Thoracic aorta (tissue), 2 donors: ENCODE results near the gene PTPN21. TPM values are rescaled to one million over a fixed set of nuclear protein-coding genes. Genes with fewer than 3 reads are reported as not detected.

Experiments used
- ATAC-seq: fragments of 150-250 bp; one replicate; pipeline ENCODE4 v1.8.0; 2017; ENCODE audit warnings: low read depth; ENCODE audit not compliant: insufficient number of reproducible peaks, low FRiP score
- DNase-seq: peaks from one replicate; pipeline ENCODE4 v3.0.0-alpha.2; 2020; ENCODE audit warnings: low spot score
- H3K27ac ChIP-seq, 2 donors: fragments of 200-600 bp; sonication (generic); 1 replicate in 1 of 2; 2 replicates in 1 of 2; pipeline ENCODE4 v1.5.1; 2016; ENCODE audit warnings: mild to moderate bottlenecking in 2 of 2, moderate library complexity in 2 of 2
- H3K27me3 ChIP-seq: fragments of 200-600 bp; sonication (generic); replicated peaks from 2 replicates; pipeline ENCODE4 v1.6.0; 2016; ENCODE audit warnings: mild to moderate bottlenecking; ENCODE audit not compliant: insufficient read depth
- H3K36me3 ChIP-seq: fragments of 200-600 bp; sonication (generic); one replicate; pipeline ENCODE4 v1.5.1; 2016
- H3K4me1 ChIP-seq, 2 donors: fragments of 200-600 bp; sonication (generic); 1 replicate in 1 of 2; 2 replicates in 1 of 2; pipeline versions ENCODE4 v1.5.1 to v1.6.0; 2016; ENCODE audit warnings: low read depth in 2 of 2, mild to moderate bottlenecking in 1 of 2; ENCODE audit not compliant: control insufficient read depth in 1 of 2
- H3K4me3 ChIP-seq: fragments of 200-600 bp; sonication (generic); 2 replicates; pipeline ENCODE4 v1.5.1; 2016; ENCODE audit warnings: mild to moderate bottlenecking
- H3K9me3 ChIP-seq: fragments of 200-600 bp; sonication (generic); 2 replicates; pipeline ENCODE4 v1.5.1; 2016
- total RNA-seq, 2 donors: library from RNA; depleted of rRNA; stranded (reverse); fragments of >200 nt; gene quantifications; one replicate each; pipeline versions ENCODE4 v1.1.0 to v1.2.3, GENCODE V29; 2016
- TF ChIP-seq, protein P1 (sequence below): fragments of 200-600 bp; sonication (generic); IDR thresholded peaks from one replicate; pipeline ENCODE4 v1.5.1; 2019; ENCODE audit warnings: antibody characterized with exemption

Gene PTPN21
- total RNA-seq, 2 donors from 2014 or later = 32.5 to 38.6 TPM

GRCh38 chr14:88476214-88476774 is 78.5 kb downstream of the PTPN21 start:
- H3K9me3 ChIP-seq = no peaks in the 10 kb centered on the region
- DNase-seq (no peak), ATAC-seq (no peak)
- H3K4me3 ChIP-seq = no peak overlapping the region
- H3K36me3 ChIP-seq = peaks cover 48% of the 10 kb centered on the region
- TF ChIP-seq, protein P1, sequence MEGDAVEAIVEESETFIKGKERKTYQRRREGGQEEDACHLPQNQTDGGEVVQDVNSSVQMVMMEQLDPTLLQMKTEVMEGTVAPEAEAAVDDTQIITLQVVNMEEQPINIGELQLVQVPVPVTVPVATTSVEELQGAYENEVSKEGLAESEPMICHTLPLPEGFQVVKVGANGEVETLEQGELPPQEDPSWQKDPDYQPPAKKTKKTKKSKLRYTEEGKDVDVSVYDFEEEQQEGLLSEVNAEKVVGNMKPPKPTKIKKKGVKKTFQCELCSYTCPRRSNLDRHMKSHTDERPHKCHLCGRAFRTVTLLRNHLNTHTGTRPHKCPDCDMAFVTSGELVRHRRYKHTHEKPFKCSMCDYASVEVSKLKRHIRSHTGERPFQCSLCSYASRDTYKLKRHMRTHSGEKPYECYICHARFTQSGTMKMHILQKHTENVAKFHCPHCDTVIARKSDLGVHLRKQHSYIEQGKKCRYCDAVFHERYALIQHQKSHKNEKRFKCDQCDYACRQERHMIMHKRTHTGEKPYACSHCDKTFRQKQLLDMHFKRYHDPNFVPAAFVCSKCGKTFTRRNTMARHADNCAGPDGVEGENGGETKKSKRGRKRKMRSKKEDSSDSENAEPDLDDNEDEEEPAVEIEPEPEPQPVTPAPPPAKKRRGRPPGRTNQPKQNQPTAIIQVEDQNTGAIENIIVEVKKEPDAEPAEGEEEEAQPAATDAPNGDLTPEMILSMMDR = no peak
- no peaks in the 10 kb centered on the region for H3K27me3 ChIP-seq
- H3K27ac ChIP-seq = no peak overlapping the region
- no peaks in the 10 kb centered on the region for H3K4me1 ChIP-seq

DNA sequence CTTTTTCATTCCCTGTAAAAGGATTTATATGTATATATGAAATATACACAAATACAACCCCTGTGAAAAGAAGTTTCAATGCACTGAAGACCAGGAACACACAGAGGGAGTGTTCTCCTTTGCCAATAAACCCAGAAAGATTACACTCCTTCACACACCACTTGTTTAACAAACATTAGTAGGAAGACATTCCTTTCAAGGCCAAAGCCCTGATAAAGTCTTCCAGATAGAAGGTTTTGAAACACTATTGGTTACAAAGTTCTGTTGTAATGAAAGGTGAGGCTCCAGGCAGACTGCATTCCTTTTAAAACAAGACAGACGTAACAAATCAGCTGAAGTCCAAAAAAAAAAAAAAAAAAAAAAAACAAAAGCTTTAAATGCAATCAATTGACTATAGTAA is 81.0 kb downstream of the PTPN21 start:
- H3K4me1 ChIP-seq = peaks cover 0 to 1% of the 10 kb centered on the region in 2 donors
- H3K4me3 ChIP-seq = no peak overlapping the region
- no peaks in the 10 kb centered on the region for H3K27me3 ChIP-seq
- H3K36me3 ChIP-seq = peaks cover 41% of the 10 kb centered on the region
- TF ChIP-seq, protein P1 = no peak
- DNase-seq (no peak), ATAC-seq (no peak)
- H3K27ac ChIP-seq = no peak overlapping the region
- H3K9me3 ChIP-seq = no peaks in the 10 kb centered on the region

DNA sequence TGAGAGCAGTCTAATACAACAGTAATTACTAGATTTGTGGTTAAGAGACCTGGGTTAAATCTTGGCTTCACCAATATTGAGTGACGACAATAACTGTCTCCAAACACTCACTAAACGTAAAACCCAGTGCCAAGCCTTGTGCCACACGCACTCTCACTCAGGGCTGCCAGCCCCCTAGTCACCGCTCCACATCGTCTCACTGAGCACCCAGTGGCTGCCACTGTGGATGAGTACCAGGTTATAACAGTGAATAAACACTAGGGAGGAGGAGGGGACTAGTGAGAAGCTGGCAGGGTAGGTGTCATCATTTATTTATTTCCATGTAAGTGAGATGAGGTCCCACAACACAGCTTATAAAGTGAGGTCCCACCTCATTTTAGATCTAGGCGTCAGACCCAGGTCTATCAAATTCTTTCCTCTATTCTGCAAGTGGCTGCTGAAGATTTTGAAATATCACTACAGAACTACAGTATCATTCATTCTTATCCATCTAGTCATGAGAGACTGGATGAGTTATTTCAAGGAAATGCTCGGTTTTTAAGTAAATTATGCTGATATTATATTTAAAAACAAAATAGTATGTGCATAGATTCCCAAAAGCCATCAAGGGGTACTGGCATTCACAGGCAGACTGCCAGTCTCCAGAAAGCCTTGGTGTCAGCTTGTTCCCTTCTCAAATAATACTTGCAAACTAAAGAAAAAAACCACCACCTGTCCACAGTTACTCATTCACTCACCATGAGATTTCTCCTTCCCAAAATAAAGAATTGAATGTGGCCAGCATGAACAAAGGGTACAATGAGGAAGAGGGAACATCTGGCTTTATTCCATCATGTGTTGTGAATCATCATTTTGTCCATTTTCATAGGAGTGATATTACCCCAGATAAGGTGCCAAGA is 84.0 kb downstream of the PTPN21 start:
- ATAC-seq (no peak), DNase-seq (no peak)
- Histone ChIP-seq H3K9me3 (no peaks in the 10 kb centered on the region), H3K27me3 (no peaks in the 10 kb centered on the region), H3K4me3 (no peak overlapping the region), H3K36me3 (peaks cover 33% of the 10 kb centered on the region), H3K4me1 (peaks cover 0 to 6% of the 10 kb centered on the region in 2 donors), H3K27ac (no peak overlapping the region)
- TF ChIP-seq, protein P1 = no peak

GRCh38 chr14:88468406-88468805 is 86.4 kb downstream of the PTPN21 start:
- H3K36me3 ChIP-seq = peaks cover 34% of the 10 kb centered on the region
- ATAC-seq (peak; percentile 45), DNase-seq (no peak)
- no peak overlapping the region for H3K4me3 ChIP-seq
- peak overlapping the region in 1 of 2 donors; percentile 8 for H3K27ac ChIP-seq
- H3K9me3 ChIP-seq = no peaks in the 10 kb centered on the region
- no peaks in the 10 kb centered on the region for H3K27me3 ChIP-seq
- TF ChIP-seq, protein P1 = no peak
- H3K4me1 ChIP-seq = peaks cover 0 to 6% of the 10 kb centered on the region in 2 donors

- H3K4me1 ChIP-seq = peaks cover 0 to under 1% of the 10 kb centered on the region in 2 donors
- H3K27me3 ChIP-seq = no peaks in the 10 kb centered on the region
- no peak overlapping the region for H3K27ac ChIP-seq
- TF ChIP-seq, protein P1 = no peak
- H3K4me3 ChIP-seq = no peak overlapping the region
- peaks cover 13% of the 10 kb centered on the region for H3K9me3 ChIP-seq
- ATAC-seq = no peak
- H3K36me3 ChIP-seq = peaks cover 9% of the 10 kb centered on the region
- no peak for DNase-seq
These were observed 91.5 kb downstream of the PTPN21 start for GRCh38 chr14:88463318-88463717.
